Measurements from ENCODE around the gene MAP2K2. TPM values are rescaled to one million over a fixed set of nuclear protein-coding genes. Genes with fewer than 3 reads are reported as not detected.
A peak's percentile ranks its signal among the peaks of the same experiment; 100 is the strongest.
"Not testable (repeated sequence)": the region's sequence is repeated elsewhere in the genome, so short reads cannot be mapped to it uniquely, and the experiment has no call there.

The MAP2K2 gene
- total RNA-seq, 1 experiment from 2014 or later = 177 TPM

DNA sequence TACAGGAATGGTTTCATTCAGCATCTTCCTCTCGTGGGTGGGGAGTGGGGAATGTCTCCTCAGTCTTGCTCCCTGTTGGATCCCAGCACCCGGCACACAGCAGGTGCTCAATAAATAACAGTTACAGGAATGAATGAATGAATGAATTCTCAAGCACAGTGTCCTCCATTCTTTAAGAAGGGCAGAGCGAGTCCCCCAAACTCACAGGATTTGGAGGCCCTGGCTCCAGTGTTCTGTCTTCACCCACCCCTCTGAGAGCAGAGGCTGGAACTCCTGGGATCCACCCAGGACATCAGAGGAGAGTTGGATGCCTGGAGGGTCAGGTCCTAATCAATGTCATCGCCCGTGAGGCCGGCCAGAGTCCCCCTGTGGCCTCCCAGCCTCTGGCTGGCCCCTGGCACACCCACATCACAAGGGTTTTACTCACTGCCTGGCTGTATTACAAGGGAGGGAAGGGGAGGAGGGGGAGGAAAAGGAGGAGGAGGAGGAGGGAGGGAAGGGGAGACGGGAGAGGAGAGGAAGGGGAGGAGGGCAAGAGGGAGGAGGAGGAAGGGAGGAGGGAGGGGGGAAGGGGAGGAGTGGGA is 20.8 kb upstream of the MAP2K2 start:
- DNase-seq (ENCODE audit: low spot score) (no peak), ATAC-seq (no peak)
- peaks cover 5% of the 10 kb centered on the region for H3K4me1 Mint-ChIP-seq
- H3K27me3 Mint-ChIP-seq (ENCODE audit: low read depth) = peaks cover 34% of the 10 kb centered on the region
- CTCF ChIA-PET = no interaction called here
- no peak overlapping the region for H3K4me3 Mint-ChIP-seq
- TF ChIP-seq CBFB (CRISPR knock-in tag; IDR thresholded peaks at IDR 0.05; ENCODE audit: low read depth) (no peak), RORB (CRISPR knock-in tag; IDR thresholded peaks at IDR 0.05) (no peak), IRF2 (CRISPR knock-in tag; IDR thresholded peaks at IDR 0.05; ENCODE audit: borderline replicate concordance, low read depth) (no peak), TP53 (CRISPR knock-in tag; IDR thresholded peaks at IDR 0.05) (no peak), GABPB1 (CRISPR knock-in tag; IDR thresholded peaks at IDR 0.05) (no peak), ERG (CRISPR knock-in tag; IDR thresholded peaks at IDR 0.05) (no peak), SMAD4 (CRISPR knock-in tag; IDR thresholded peaks at IDR 0.05) (no peak)
- TF ChIP-seq, protein P1, sequence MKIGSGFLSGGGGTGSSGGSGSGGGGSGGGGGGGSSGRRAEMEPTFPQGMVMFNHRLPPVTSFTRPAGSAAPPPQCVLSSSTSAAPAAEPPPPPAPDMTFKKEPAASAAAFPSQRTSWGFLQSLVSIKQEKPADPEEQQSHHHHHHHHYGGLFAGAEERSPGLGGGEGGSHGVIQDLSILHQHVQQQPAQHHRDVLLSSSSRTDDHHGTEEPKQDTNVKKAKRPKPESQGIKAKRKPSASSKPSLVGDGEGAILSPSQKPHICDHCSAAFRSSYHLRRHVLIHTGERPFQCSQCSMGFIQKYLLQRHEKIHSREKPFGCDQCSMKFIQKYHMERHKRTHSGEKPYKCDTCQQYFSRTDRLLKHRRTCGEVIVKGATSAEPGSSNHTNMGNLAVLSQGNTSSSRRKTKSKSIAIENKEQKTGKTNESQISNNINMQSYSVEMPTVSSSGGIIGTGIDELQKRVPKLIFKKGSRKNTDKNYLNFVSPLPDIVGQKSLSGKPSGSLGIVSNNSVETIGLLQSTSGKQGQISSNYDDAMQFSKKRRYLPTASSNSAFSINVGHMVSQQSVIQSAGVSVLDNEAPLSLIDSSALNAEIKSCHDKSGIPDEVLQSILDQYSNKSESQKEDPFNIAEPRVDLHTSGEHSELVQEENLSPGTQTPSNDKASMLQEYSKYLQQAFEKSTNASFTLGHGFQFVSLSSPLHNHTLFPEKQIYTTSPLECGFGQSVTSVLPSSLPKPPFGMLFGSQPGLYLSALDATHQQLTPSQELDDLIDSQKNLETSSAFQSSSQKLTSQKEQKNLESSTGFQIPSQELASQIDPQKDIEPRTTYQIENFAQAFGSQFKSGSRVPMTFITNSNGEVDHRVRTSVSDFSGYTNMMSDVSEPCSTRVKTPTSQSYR (CRISPR knock-in tag; IDR thresholded peaks at IDR 0.05) = no peak
- no peaks in the 10 kb centered on the region for H3K36me3 Mint-ChIP-seq
- POLR2A ChIA-PET = no interaction called here
- H3K27ac Mint-ChIP-seq = no peak overlapping the region
- H3K9me3 Mint-ChIP-seq = no peaks in the 10 kb centered on the region

GRCh38 chr19:4142916-4143315 is 19.0 kb upstream of the MAP2K2 start:
- H3K4me1 Mint-ChIP-seq; ATAC-seq; POLR2A ChIA-PET; H3K27ac Mint-ChIP-seq; H3K4me3 Mint-ChIP-seq; H3K36me3 Mint-ChIP-seq; DNase-seq (ENCODE audit: low spot score); H3K9me3 Mint-ChIP-seq: not testable (repeated sequence)
- CTCF ChIA-PET = interaction anchor here (0.6 kb wide), 1 partner anchor 382 kb away, joined by 3 read pairs; no protein-coding TSS in a partner anchor
- 0 out of 2 replicates have a peak, but pooled peaks have one; percentile 9 for TF ChIP-seq ZNF121 (CRISPR knock-in tag; IDR thresholded peaks at IDR 0.05)
- H3K27me3 Mint-ChIP-seq (ENCODE audit: low read depth) = peaks cover 34% of the 10 kb centered on the region

DNA sequence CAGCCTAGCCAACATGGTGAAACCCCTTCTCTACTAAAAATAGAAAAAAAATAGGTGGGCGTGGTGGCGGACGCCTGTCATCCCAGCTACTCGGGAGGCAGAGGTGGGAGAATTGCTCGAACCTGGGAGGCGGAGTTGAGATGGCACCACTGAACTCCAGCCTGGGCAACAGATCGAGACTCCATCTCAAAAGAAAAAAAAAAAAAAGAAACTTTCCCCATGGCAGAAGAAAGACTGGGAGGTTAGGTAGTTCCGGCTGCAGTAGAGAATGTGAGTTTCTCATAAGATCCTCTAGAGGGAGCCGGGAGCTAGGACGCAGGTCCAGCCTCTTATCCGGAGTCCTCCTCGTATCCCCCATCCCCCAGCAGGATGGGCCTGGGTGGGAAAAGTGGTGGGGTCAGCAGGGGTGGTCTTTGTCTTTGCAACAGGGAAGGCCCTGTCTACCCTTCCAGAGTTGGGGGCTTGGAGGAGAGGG is 16.4 kb upstream of the MAP2K2 start:
- Mint-ChIP-seq H3K27me3 (ENCODE audit: low read depth) (peaks cover 16% of the 10 kb centered on the region), H3K9me3 (peaks cover 6% of the 10 kb centered on the region; the same call in 1 of the 2 replicates), H3K27ac (no peak overlapping the region), H3K4me1 (peaks cover 6% of the 10 kb centered on the region), H3K36me3 (no peaks in the 10 kb centered on the region), H3K4me3 (no peak overlapping the region; the same call in 1 of the 2 replicates)
- peak; percentile 97 for ATAC-seq
- peak; percentile 61 for DNase-seq (ENCODE audit: low spot score)
- POLR2A ChIA-PET = interaction anchor here (0.7 kb wide), 1 partner anchor 10 kb away, joined by 4 read pairs; no protein-coding TSS in a partner anchor
- 0 out of 2 replicates have a peak, but pooled peaks have one; percentile 14 for TF ChIP-seq SP1 (CRISPR knock-in tag; conservative IDR thresholded peaks at IDR 0.05)
- no peak for TF ChIP-seq ZNF416 (CRISPR knock-in tag; IDR thresholded peaks at IDR 0.05)
- peak; percentile 47; the same call in 1 of the 2 replicates for TF ChIP-seq ZNF121 (CRISPR knock-in tag; IDR thresholded peaks at IDR 0.05)
- CTCF ChIA-PET = interaction anchor here (0.6 to 3.4 kb wide), 105 partner anchors 8 to 1832 kb away, joined by 3 to 57 read pairs (median 5); partner anchors contain the start of genes APBA3, ATCAY, CHAF1A and CREB3L3

GRCh38 chr19:4139614-4140236 is 15.8 kb upstream of the MAP2K2 start:
- CTCF ChIA-PET = interaction anchor here (0.6 to 3.4 kb wide), 94 partner anchors 8 to 1831 kb away, joined by 3 to 57 read pairs (median 5); partner anchors contain the start of genes APBA3, ATCAY, CHAF1A and CREB3L3
- ATAC-seq (peak; percentile 81), DNase-seq (ENCODE audit: low spot score) (peak; percentile 94)
- H3K27me3 Mint-ChIP-seq (ENCODE audit: low read depth) = peaks cover 18% of the 10 kb centered on the region
- peaks cover 6% of the 10 kb centered on the region for H3K4me1 Mint-ChIP-seq
- POLR2A ChIA-PET = no interaction called here
- H3K9me3 Mint-ChIP-seq = peaks cover 6% of the 10 kb centered on the region; the same call in 1 of the 2 replicates
- H3K27ac Mint-ChIP-seq = peak overlapping the region; percentile 70; the same call in 1 of the 2 replicates
- H3K36me3 Mint-ChIP-seq = no peaks in the 10 kb centered on the region
- H3K4me3 Mint-ChIP-seq = peak overlapping the region; percentile 31; the same call in 1 of the 2 replicates
- TF ChIP-seq FOXK1 (CRISPR knock-in tag; IDR thresholded peaks at IDR 0.05) = no peak
- TF ChIP-seq GTF2I (CRISPR knock-in tag; conservative IDR thresholded peaks at IDR 0.05) = peak; percentile 87; the same call in 1 of the 2 replicates
- TF ChIP-seq, protein P2, sequence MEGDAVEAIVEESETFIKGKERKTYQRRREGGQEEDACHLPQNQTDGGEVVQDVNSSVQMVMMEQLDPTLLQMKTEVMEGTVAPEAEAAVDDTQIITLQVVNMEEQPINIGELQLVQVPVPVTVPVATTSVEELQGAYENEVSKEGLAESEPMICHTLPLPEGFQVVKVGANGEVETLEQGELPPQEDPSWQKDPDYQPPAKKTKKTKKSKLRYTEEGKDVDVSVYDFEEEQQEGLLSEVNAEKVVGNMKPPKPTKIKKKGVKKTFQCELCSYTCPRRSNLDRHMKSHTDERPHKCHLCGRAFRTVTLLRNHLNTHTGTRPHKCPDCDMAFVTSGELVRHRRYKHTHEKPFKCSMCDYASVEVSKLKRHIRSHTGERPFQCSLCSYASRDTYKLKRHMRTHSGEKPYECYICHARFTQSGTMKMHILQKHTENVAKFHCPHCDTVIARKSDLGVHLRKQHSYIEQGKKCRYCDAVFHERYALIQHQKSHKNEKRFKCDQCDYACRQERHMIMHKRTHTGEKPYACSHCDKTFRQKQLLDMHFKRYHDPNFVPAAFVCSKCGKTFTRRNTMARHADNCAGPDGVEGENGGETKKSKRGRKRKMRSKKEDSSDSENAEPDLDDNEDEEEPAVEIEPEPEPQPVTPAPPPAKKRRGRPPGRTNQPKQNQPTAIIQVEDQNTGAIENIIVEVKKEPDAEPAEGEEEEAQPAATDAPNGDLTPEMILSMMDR (IDR thresholded peaks at IDR 0.05) = peak; percentile 94
- no peak for TF ChIP-seq GABPB1 (CRISPR knock-in tag; IDR thresholded peaks at IDR 0.05)
